IMR-90 (cell line): ENCODE data around the gene GRIA4.

Source experiments
- CEBPB ChIP-seq: IDR thresholded peaks from 2 replicates; pipeline ENCODE4 v1.6.1; 2012; ENCODE audit warnings: low read depth, low read length, improper control_type of control experiment
- CTCF ChIP-seq: conservative IDR thresholded peaks from 2 replicates; pipeline ENCODE4 v1.5.1; 2012; ENCODE audit warnings: mild to moderate bottlenecking, low read depth, low read length, improper control_type of control experiment
- ELK1 ChIP-seq: fragments of 150-350 bp; IDR thresholded peaks from 2 replicates; pipeline ENCODE4 v1.6.1; 2016; ENCODE audit warnings: low read depth, mild to moderate bottlenecking, low read length, moderate library complexity, borderline replicate concordance
- POLR2A ChIP-seq: IDR thresholded peaks from 2 replicates; pipeline ENCODE4 v1.6.1; 2012; ENCODE audit warnings: mild to moderate bottlenecking, low read depth, low read length
- RCOR1 ChIP-seq: IDR thresholded peaks from 2 replicates; pipeline ENCODE4 v1.6.1; 2012; ENCODE audit warnings: mild to moderate bottlenecking, low read length, improper control_type of control experiment; ENCODE audit not compliant: insufficient replicate concordance

- no peak for TF ChIP-seq ELK1
- TF ChIP-seq CTCF = no peak
- TF ChIP-seq RCOR1 = no peak
- no peak for TF ChIP-seq POLR2A
- TF ChIP-seq CEBPB = no peak
These were observed 26.6 kb downstream of the GRIA4 start for GRCh38 chr11:105636496-105636895.
